K562 (cell line): ENCODE data around the gene DEDD2. TPM values are rescaled to one million over a fixed set of nuclear protein-coding genes. Genes with fewer than 3 reads are reported as not detected.
A peak's percentile ranks its signal among the peaks of the same experiment; 100 is the strongest.

ENCODE experiments used
- E4F1 ChIP-seq: fragments of 250-450 bp; sonication (Bioruptor Pico); IDR thresholded peaks from 2 replicates; pipeline ENCODE4 v1.5.0; 2021; ENCODE audit warnings: mild to moderate bottlenecking, borderline replicate concordance
- ETV1 ChIP-seq: fragments of 450-650 bp; conservative IDR thresholded peaks from 2 replicates; pipeline ENCODE4 v1.6.1; 2016; ENCODE audit warnings: missing genetic modification characterization, control low read depth, low read depth, missing compliant biosample characterization
- IRF9 ChIP-seq: fragments of 450-650 bp; IDR thresholded peaks from 2 replicates; pipeline ENCODE4 v1.6.1; 2016; ENCODE audit warnings: missing biosample characterization, missing genetic modification characterization
- NKRF ChIP-seq: fragments of 450-650 bp; IDR thresholded peaks from 2 replicates; pipeline ENCODE4 v1.6.1; 2016; ENCODE audit warnings: borderline replicate concordance
- PATZ1 ChIP-seq: fragments of 250-450 bp; sonication (Bioruptor Pico); IDR thresholded peaks from 2 replicates; pipeline ENCODE4 v1.5.0; 2020; ENCODE audit warnings: mild to moderate bottlenecking, borderline replicate concordance
- PHF21A ChIP-seq: fragments of 450-650 bp; IDR thresholded peaks from 2 replicates; pipeline ENCODE4 v1.6.1; 2017; ENCODE audit warnings: low read depth, borderline replicate concordance
- PTRF ChIP-seq: fragments of 450-650 bp; IDR thresholded peaks from 2 replicates; pipeline ENCODE4 v1.6.1; 2016; ENCODE audit warnings: mild to moderate bottlenecking, missing genetic modification characterization, missing compliant biosample characterization
- SIN3A ChIP-seq, 2 experiments: fragments of 150-350 bp in 1 of 2; IDR thresholded peaks; 2 replicates each; pipeline ENCODE4 v1.6.1; 2011 to 2016; ENCODE audit warnings: borderline replicate concordance in 2 of 2, low read depth in 2 of 2, low read length in 2 of 2, mild to moderate bottlenecking in 2 of 2, moderate library complexity in 2 of 2; ENCODE audit not compliant: control insufficient read depth in 1 of 2
- SNIP1 ChIP-seq: fragments of 450-650 bp; IDR thresholded peaks from 2 replicates; pipeline ENCODE4 v1.7.1; 2017; ENCODE audit warnings: low read depth, mild to moderate bottlenecking
- TFAP4 ChIP-seq: sonication (generic); formaldehyde crosslinking; IDR thresholded peaks from 2 replicates; pipeline ENCODE4 v1.8.0; 2022; ENCODE audit warnings: missing genetic modification reagents, mild to moderate bottlenecking, moderate library complexity, borderline replicate concordance
- TRIM24 ChIP-seq, 2 experiments: fragments of 450-650 bp; IDR thresholded peaks; 2 replicates each; pipeline ENCODE4 v1.6.1; 2016
- ZBTB34 ChIP-seq: fragments of 250-450 bp; sonication (Bioruptor Pico); IDR thresholded peaks from 2 replicates; pipeline ENCODE4 v1.8.0; 2021; ENCODE audit warnings: mild to moderate bottlenecking, moderate library complexity
- ZNF12 ChIP-seq: sonication (generic); formaldehyde crosslinking; IDR thresholded peaks from 2 replicates; pipeline ENCODE4 v1.4.0; 2020; ENCODE audit warnings: mild to moderate bottlenecking, missing genetic modification reagents
- ZNF316 ChIP-seq: fragments of 450-650 bp; IDR thresholded peaks from 2 replicates; pipeline ENCODE4 v1.6.1; 2016
- ZNF408 ChIP-seq: fragments of 250-450 bp; sonication (Bioruptor Pico); IDR thresholded peaks from 2 replicates; pipeline ENCODE4 v1.4.0; 2020; ENCODE audit warnings: low read depth, mild to moderate bottlenecking, moderate library complexity
- ZNF551 ChIP-seq: fragments of 250-450 bp; sonication (Bioruptor Pico); IDR thresholded peaks from 2 replicates; pipeline ENCODE4 v1.5.0; 2021; ENCODE audit warnings: mild to moderate bottlenecking, moderate library complexity
- polyA plus RNA-seq, 8 experiments: library from polyadenylated mRNA; depleted of rRNA in 4 of 8; stranded (reverse) in 5 of 8; unstranded in 3 of 8; fragments of >200 nt; fragmentation: Nextera tagmentation in 2 of 8; fragmentation: Illumina TruSeq in 1 of 8; extraction: Ambion mirVana in 2 of 8; extraction: Trizol in 1 of 8; gene quantifications; 2 replicates each; pipeline versions ENCODE4 v1.2.1 to v1.2.3, GENCODE V29; 2011 to 2014; ENCODE audit warnings: inconsistent platforms in 1 of 8, missing spikeins in 1 of 8
- total RNA-seq, 7 experiments: library from RNA; depleted of rRNA in 6 of 7; stranded (reverse); fragments of >200 nt in 6 of 7; fragmentation: Illumina TruSeq in 2 of 7; extraction: Trizol in 2 of 7; gene quantifications; 2 replicates each; pipeline versions ENCODE4 v1.2.1 to v1.2.3, GENCODE V29; 2011 to 2021; ENCODE audit warnings: low replicate concordance in 1 of 7
- TF ChIP-seq, protein P1 (sequence below): fragments of 250-450 bp; sonication (Bioruptor Pico); IDR thresholded peaks from 2 replicates; pipeline ENCODE4 v1.8.0; 2022; ENCODE audit warnings: moderate library complexity, mild to moderate bottlenecking, inconsistent platforms

Gene DEDD2
- total and polyA plus RNA-seq, 9 of the 15 experiments (the other 6 are each of a cell fraction or from before 2014, with no cell fraction given): 4.3 to 43.0 (median 29.2) TPM

- TF ChIP-seq PATZ1 (CRISPR knock-in tag) (no peak), PHF21A (no peak), PTRF (tag) (no peak), ZNF408 (CRISPR knock-in tag) (no peak), IRF9 (tag) (no peak), SIN3A (IDR thresholded peaks at IDR 0.05; ENCODE audit: borderline replicate concordance in 2 of 2, control insufficient read depth in 1 of 2, low read depth in 2 of 2, low read length in 2 of 2) (peak in 1 of 2 experiments; percentile 40; a peak in 1 of 4 replicates), ZNF12 (CRISPR knock-in tag) (no peak), TRIM24 (IDR thresholded peaks at IDR 0.05) (no peak), ZNF551 (no peak), ZBTB34 (CRISPR knock-in tag) (no peak), ETV1 (tag) (no peak), E4F1 (CRISPR knock-in tag) (no peak), ZNF316 (peak; percentile 83), TFAP4 (CRISPR knock-in tag) (peak; percentile 76), SNIP1 (no peak), NKRF (0 out of 2 replicates have a peak, but pooled peaks have one; percentile 21)
- TF ChIP-seq, protein P1, sequence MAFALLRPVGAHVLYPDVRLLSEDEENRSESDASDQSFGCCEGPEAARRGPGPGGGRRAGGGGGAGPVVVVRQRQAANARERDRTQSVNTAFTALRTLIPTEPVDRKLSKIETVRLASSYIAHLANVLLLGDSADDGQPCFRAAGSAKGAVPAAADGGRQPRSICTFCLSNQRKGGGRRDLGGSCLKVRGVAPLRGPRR (CRISPR knock-in tag): no peak
These were observed 12.4 kb upstream of the DEDD2 start (continued) for GRCh38 chr19:42229855-42230351.
